Stimulated activated CD8-positive, alpha-beta memory T cell treated with anti-CD3 and anti-CD28 coated beads, Interleukin-15, amount 100 ng/mL, for 4 hours (primary cell): Measurements from ENCODE around the gene SLC38A7.

ENCODE experiments used
- DNase-seq, 2 donors: peaks; one replicate each; pipeline ENCODE4 v3.0.0-alpha.2; 2020; ENCODE audit warnings: low read depth in 2 of 2

SLC38A7 gene

DNA sequence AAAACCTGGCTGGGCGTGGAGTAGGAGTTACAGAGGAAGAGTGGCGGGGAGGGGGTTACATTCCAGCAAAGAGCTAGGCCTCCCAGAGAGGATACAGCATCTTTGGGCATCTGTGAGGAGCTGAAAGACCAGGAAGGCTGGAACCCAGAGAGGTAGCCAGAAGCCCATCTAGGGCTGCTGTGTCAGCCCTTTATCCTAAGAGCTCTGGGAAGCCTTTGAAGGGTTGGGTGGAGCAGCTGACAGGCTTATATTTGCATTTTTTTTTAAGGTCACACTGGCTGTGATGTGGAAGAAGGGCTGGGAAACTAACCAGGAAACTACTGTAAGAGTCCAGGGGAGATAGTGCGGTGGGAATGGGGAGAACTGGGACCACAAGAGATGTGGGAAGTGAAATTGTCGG, 48.1 kb downstream of the SLC38A7 start:
- no peak for DNase-seq

DNA sequence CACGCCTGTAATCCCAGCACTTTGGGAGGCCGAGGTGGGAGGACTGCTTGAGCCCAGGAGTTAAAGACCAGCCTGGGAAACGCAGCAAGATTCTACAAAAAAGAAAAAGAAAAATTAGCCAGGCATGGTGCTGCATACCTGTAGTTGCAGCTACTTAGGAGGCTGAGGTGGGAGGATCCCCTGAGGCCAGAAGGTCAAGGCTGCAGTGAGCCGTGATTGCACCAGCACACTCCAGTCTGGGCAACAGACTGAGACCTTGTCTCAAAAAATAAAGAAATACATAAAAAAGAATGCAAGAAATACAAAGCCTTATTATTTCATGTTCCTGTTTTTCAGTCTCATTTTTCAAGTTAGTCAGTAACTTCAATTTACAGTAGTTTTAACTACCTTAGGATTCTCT, 49.1 kb downstream of the SLC38A7 start:
- DNase-seq: no peak

DNA sequence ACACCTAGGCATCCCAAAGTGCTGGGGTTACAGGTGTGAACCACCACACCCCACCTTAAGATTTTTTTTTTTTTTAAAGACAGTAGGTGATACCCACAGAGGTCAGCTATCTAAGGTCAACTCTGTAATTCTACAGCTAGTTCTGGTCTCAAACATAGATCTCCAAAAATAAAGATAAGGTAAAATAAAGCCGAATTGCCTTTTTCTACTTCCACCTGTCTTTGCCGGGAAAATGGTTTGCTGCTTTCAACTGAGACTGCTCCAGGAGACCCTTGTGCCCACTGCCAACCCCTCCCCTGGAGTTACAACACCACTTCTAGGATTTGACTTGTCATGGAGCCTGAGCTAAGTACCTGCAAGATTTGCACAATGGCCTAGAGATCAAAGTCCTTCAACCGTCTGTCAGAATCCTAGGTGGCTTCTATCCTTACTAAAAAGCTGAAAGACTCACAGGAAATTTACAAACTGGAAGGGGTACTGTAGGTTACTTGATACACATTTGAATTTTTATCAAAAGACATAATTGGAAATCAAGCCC, 50.2 kb downstream of the SLC38A7 start:
- DNase-seq: no peak

DNA sequence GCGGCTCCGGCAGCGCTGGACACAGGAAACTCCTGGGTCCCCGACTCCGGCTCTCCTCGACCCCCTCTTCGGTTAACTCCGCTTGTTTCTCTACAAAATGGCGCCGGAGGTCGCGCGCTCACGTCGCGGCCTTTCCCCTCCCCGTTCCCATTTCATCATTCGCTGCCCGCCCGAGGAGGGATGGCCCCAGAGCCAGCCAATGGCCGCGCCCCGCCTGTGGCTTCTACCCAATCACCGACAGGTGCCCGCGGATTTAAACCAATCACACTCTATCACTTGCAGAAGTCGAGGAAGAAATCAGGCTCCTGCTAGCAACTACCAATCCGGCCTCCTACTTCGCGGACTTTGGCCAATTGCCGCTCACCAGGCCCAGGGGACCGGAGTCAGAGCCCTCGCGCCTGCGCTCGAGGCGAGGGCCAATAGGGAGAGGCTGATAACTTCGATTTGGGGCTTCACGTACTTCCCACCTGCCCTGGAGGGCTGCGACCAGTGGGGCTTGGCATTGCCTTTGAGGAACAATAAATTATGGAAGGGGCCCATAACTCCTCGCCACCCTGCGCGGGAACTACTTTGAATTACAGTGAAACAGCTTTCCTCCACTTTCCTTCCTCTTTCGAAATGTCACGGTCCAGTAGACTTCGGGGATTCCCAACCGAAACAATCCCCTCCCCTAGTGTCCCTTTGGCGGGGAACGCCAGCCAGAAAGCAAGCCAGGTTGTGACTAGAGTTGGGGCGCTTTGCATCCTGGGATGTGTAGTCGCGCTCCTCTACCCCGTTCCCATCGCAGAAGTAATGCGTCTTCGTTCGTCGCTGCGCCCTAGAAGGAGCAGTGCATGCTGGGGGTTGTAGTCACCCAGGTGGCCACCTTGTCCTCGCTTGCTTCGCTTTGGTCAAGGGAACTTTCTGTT, 54.6 kb downstream of the SLC38A7 start, which contains the start of gene CNOT1:
Gene CNOT1, minus strand, starts transcription at position 94 of the 908 bp plus-strand sequence. CDS start 30,489 bp downstream, outside the sequence.
- DNase-seq: peak; percentile 95 to 96

DNA sequence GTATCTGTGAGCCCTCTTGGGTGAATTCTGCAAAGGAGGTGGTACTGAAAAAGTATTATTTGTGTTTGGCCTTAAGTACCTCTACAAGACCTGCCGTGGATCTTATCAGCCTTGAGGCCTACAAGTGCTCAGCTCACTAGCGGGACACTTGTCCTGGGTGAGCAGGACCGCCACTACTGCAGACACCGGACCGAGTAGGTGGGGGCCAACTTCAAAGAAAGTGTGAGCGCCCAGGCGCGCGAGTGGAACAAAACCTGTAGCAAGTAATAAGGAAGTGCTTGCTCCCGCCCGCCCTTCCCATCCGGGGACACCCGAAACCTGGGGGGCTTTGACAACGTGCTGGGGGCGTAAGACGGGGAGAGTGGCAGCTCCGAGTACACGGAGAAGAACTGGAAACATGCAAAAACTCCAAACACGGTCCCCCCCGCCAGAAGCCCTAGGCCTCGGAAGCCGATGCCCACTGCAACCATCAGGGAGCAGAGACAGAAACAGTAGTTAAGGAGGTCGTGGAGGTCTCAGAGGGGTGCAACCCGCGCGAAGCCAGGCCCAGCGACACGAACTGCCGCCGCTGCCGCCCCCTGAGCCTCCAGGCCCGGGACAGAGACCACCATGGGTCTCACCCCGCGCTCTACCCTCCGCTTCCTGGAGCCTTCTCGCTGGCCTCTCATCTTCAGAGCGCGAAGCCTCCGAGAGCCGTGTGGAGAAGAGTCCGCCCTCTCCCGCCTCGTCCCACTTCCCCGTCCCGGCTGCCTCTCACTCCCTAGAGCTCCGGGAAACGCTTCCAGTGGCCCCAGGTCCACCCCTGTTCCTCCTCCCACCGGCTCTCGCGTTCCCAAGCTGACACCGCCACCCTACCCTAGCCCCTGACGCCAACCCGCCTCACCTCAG, 55.5 kb downstream of the SLC38A7 start:
- peak; percentile 11 to 31 for DNase-seq

DNA sequence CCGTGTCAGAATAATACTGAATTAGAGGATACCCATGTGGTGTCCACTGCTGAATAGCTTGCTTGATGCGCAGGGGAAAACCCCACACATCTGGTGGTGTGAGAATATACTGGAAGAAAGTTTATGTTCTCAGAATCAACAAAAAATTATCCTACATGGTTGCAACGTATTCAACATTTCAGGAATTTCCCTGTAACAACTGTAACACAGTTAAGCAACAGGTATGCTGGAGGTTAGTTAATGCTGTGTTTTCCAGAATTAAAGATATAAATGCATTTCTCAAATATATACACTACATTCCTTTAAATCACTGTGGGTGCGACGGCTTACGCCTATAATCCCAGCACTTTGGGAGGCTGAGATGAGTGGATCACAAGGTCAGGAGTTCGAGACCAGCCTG, 60.4 kb downstream of the SLC38A7 start:
- no peak for DNase-seq

DNA sequence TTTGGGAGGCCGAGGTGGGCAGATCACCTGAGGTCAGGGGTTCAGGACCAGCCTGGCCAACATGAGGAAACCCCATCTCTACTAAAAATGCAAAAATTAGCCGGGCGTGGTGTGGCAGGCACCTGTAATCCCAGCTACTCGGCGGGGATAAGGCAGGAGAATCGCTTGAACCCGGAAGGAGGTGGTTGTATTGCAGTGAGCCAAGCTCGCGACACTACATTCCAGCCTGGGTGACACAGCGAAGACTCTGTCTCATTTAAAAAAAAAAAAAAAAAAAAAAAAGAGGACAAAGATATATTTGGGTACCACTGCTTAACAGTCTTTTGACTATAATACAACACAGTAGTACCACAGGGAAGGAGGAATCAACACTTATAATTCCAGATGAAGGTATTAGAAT, 64.2 kb downstream of the SLC38A7 start:
- no peak for DNase-seq

DNA sequence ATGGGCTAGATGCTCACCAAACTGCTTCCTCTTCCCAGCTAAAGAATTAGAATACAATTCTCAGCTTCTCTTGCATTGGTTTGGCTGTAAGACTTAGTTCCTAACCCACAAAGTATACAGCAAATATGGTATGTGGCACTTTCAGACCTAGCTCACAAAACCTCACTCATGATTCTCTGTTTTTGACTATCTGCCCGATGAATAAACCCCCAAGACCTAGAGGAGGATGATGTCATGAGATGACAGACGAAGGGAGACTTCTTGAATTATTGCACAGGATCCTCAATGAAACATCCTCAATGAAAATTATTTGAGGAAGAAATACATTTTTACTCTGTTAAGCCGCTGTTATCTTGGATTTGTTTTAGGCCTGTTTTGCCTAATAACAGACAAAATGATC, 69.3 kb downstream of the SLC38A7 start:
- no peak for DNase-seq
